Measurements from ENCODE around the gene CA12.

DNA sequence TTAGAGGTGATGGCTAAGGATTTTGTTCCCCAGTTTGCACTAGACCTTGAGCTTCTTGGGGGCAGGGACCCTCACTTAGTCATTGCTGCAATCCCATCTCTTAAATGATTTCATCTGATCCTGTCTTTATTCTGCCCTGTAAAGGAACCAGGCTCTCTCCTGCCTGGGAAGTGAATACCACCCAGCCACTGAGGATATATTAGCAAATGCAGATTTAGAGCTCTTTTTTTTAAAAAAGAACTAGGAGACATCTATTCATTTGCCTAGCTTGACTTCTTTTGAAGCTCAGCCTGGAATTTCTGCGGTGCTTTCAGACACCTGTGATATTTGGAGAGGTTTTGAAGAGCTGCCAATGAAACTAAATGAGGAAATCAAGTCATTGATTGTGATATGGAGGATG, 41.8 kb downstream of the CA12 start:
- TF ChIP-seq NFE2L1 (CRISPR knock-in tag; IDR thresholded peaks at IDR 0.05), result no peak
- TF ChIP-seq, protein P1, sequence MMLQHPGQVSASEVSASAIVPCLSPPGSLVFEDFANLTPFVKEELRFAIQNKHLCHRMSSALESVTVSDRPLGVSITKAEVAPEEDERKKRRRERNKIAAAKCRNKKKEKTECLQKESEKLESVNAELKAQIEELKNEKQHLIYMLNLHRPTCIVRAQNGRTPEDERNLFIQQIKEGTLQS (CRISPR knock-in tag; conservative IDR thresholded peaks at IDR 0.05), result no peak
- TF ChIP-seq, protein P2, sequence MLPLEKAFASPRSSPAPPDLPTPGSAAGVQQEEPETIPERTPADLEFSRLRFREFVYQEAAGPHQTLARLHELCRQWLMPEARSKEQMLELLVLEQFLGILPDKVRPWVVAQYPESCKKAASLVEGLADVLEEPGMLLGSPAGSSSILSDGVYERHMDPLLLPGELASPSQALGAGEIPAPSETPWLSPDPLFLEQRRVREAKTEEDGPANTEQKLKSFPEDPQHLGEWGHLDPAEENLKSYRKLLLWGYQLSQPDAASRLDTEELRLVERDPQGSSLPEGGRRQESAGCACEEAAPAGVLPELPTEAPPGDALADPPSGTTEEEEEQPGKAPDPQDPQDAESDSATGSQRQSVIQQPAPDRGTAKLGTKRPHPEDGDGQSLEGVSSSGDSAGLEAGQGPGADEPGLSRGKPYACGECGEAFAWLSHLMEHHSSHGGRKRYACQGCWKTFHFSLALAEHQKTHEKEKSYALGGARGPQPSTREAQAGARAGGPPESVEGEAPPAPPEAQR (CRISPR knock-in tag; IDR thresholded peaks at IDR 0.05), result no peak
